Endothelial cell of umbilical vein (primary cell): ENCODE results near the gene COL17A1. TPM values are rescaled to one million over a fixed set of nuclear protein-coding genes. Genes with fewer than 3 reads are reported as not detected.

Experiments
- BruUV-seq: library from RNA; stranded (reverse); fragments of 400-500 nt; replicated peaks from 2 replicates; lab custom pipeline; 2021; lab: Mats Ljungman, UMichigan
- CTCF ChIA-PET: fragments of 300-600, 350-600 bp; sonication (Branson Sonifier 250); formaldehyde crosslinking; loops from one replicate; lab custom pipeline; 2021; ENCODE audit warnings: antibody characterized with exemption, inconsistent platforms; lab: Charles Lee
- POLR2A ChIA-PET: fragments of 300-600, 350-600 bp; sonication (Branson Sonifier 250); formaldehyde crosslinking; loops from one replicate; lab custom pipeline; 2021; ENCODE audit warnings: antibody characterized with exemption, inconsistent platforms; lab: Charles Lee
- DNase-seq: peaks from one replicate; pipeline ENCODE4 v3.0.0-alpha.2; 2011; ENCODE audit warnings: low read depth, low spot score
- FAIRE-seq: peaks from 2 replicates; lab custom pipeline; 2011; peaks lifted over from hg19 to GRCh38; lab: Jason Lieb, UNC
- H2AFZ ChIP-seq: 2 replicates; pipeline ENCODE4 v1.6.0; 2012; ENCODE audit warnings: low read depth, low read length, control low read depth, inconsistent platforms
- H3K27ac ChIP-seq: 2 replicates; pipeline ENCODE4 v1.5.1; 2011; ENCODE audit warnings: low read depth, mild to moderate bottlenecking, control low read depth, low read length, moderate library complexity; ENCODE audit not compliant: insufficient read depth
- H3K27me3 ChIP-seq, 2 experiments: 2 replicates each; pipeline versions ENCODE4 v1.6.0 to v1.6.1; 2011; ENCODE audit warnings: low read length in 2 of 2, mixed read lengths in 1 of 2; ENCODE audit not compliant: control insufficient read depth in 2 of 2, insufficient read depth in 2 of 2
- H3K36me3 ChIP-seq, 2 experiments: 2 replicates in 1 of 2; 3 replicates in 1 of 2; pipeline ENCODE4 v1.5.1; 2011; ENCODE audit warnings: low read length in 2 of 2, mild to moderate bottlenecking in 1 of 2, moderate library complexity in 1 of 2; ENCODE audit not compliant: control insufficient read depth in 2 of 2, insufficient read depth in 2 of 2; ENCODE audit errors: extremely low read depth in 1 of 2
- H3K4me1 ChIP-seq: 3 replicates; pipeline ENCODE4 v1.5.1; 2011; ENCODE audit warnings: mild to moderate bottlenecking, low read length; ENCODE audit not compliant: control insufficient read depth, insufficient read depth; ENCODE audit errors: extremely low read depth
- H3K4me2 ChIP-seq: 2 replicates; pipeline ENCODE4 v1.6.1; 2011; ENCODE audit warnings: low read length, control low read depth, mixed read lengths; ENCODE audit not compliant: insufficient read depth
- H3K4me3 ChIP-seq, 3 experiments: fragments of 200-600 bp in 1 of 3; sonication (generic), shearing (Covaris generic) in 1 of 3; replicated peaks in 1 of 3; 2 replicates each; pipeline ENCODE4 v1.5.1; 2011 to 2016; ENCODE audit warnings: control low read depth in 3 of 3, low read length in 3 of 3, mild to moderate bottlenecking in 2 of 3, inconsistent platforms in 1 of 3, low read depth in 1 of 3, moderate library complexity in 1 of 3; ENCODE audit not compliant: insufficient read depth in 1 of 3
- H3K79me2 ChIP-seq: 2 replicates; pipeline ENCODE4 v1.6.0; 2012; ENCODE audit warnings: low read length, inconsistent platforms; ENCODE audit not compliant: control insufficient read depth, insufficient read depth
- H3K9ac ChIP-seq: replicated peaks from 2 replicates; pipeline ENCODE3; 2011; ENCODE audit warnings: low read length, control low read depth; ENCODE audit not compliant: insufficient read depth; ENCODE audit errors: extremely low read depth
- H3K9me1 ChIP-seq: replicated peaks from 3 replicates; pipeline ENCODE4 v1.6.0; 2011; ENCODE audit warnings: mild to moderate bottlenecking, low read length; ENCODE audit not compliant: control insufficient read depth, insufficient read depth; ENCODE audit errors: extremely low read depth
- H3K9me3 ChIP-seq: replicated peaks from 2 replicates; pipeline ENCODE4 v1.5.1; 2012; ENCODE audit warnings: low read length, inconsistent platforms; ENCODE audit not compliant: control insufficient read depth, insufficient read depth
- H4K20me1 ChIP-seq: replicated peaks from 2 replicates; pipeline ENCODE3; 2011; ENCODE audit warnings: mild to moderate bottlenecking, low read length; ENCODE audit not compliant: control insufficient read depth, insufficient read depth; ENCODE audit errors: extremely low read depth
- CTCF ChIP-seq, 2 donors: IDR thresholded peaks; 1 replicate in 1 of 2; 2 replicates in 1 of 2; pipeline ENCODE4 v1.5.1; 2011; ENCODE audit warnings: low read length in 2 of 2, mild to moderate bottlenecking in 2 of 2, moderate library complexity in 2 of 2, control low read depth in 1 of 2, inconsistent platforms in 1 of 2, low read depth in 1 of 2; ENCODE audit not compliant: insufficient read depth in 1 of 2; ENCODE audit errors: extremely low read depth in 1 of 2
- FOS ChIP-seq: IDR thresholded peaks from 2 replicates; pipeline ENCODE4 v1.6.1; 2011; ENCODE audit warnings: mild to moderate bottlenecking, low read length, moderate library complexity, borderline replicate concordance; ENCODE audit not compliant: insufficient read depth
- JUN ChIP-seq: IDR thresholded peaks from 2 replicates; pipeline ENCODE4 v1.6.1; 2011; ENCODE audit warnings: borderline replicate concordance, low read depth; ENCODE audit not compliant: insufficient read length, insufficient read depth
- MYC ChIP-seq: IDR thresholded peaks from one replicate; pipeline ENCODE4 v1.6.1; 2011; ENCODE audit warnings: mild to moderate bottlenecking, low read depth, low read length
- POLR2A ChIP-seq: IDR thresholded peaks from 2 replicates; pipeline ENCODE4 v1.6.1; 2012; ENCODE audit warnings: low read depth, mild to moderate bottlenecking, control low read depth, low read length
- POLR2AphosphoS5 ChIP-seq: IDR thresholded peaks from 2 replicates; pipeline ENCODE4 v1.6.1; 2012; ENCODE audit warnings: low read depth, mild to moderate bottlenecking, control low read depth, low read length, moderate library complexity; ENCODE audit not compliant: insufficient read depth
- dilution Hi-C: fragments of 300-500 bp; cut with MboI; formaldehyde crosslinking; loops from one replicate; pipeline ENCODE4 v1.15.0; 2019; ENCODE audit warnings: low sequenced_read_pairs; ENCODE audit not compliant: extremely low pct_ligation_motif_present
- intact Hi-C: fragments of 100-400 bp; cut with micrococcal nuclease; formaldehyde crosslinking; loops from one replicate; pipeline ENCODE4 v1.10.0; 2022
- polyA plus RNA-seq, 4 experiments: library from polyadenylated mRNA; depleted of rRNA in 3 of 4; stranded (reverse) in 3 of 4; unstranded in 1 of 4; fragments of >200 nt; gene quantifications; 2 replicates each; pipeline versions ENCODE4 v1.2.1 to v1.2.3, GENCODE V29; 2011 to 2012; ENCODE audit warnings: missing spikeins in 1 of 4
- total RNA-seq: library from RNA; stranded (reverse); gene quantifications from 2 replicates; pipeline ENCODE4 v1.2.3, GENCODE V29; 2021

COL17A1 gene
- total and polyA plus RNA-seq, 2 donors (not counting 3 experiments of a cell fraction or from before 2014, with no cell fraction given) = 0.57 to 1.3 TPM

GRCh38 chr10:104045151-104046089 is 40.3 kb downstream of the COL17A1 start:
- FAIRE-seq (peak; percentile 82), DNase-seq (peak; percentile 76)
- no peak overlapping the region for H3K4me2 ChIP-seq
- BruUV-seq = no TSS peak
- no peaks in the 10 kb centered on the region for H3K79me2 ChIP-seq
- ChIA-PET CTCF (interaction anchor here (0.7 to 5.5 kb wide), 19 partner anchors 9 to 230 kb away, joined by 3 to 87 read pairs (median 6); partner anchors contain the start of gene SFR1), POLR2A (no interaction called here)
- peaks cover 17% of the 10 kb centered on the region for H3K4me1 ChIP-seq
- intact Hi-C loops (loop anchor here (1.0 to 10.0 kb wide), 9 partner anchors 35 to 305 kb away; partner anchors contain the start of genes GSTO1 and ITPRIP), dilution Hi-C loops (no loop called here)
- H3K27me3 ChIP-seq = no peaks in the 10 kb centered on the region
- H4K20me1 ChIP-seq = no peaks in the 10 kb centered on the region
- H3K27ac ChIP-seq = no peak overlapping the region
- no peak overlapping the region for H3K9ac ChIP-seq
- H2AFZ ChIP-seq = no peak overlapping the region
- TF ChIP-seq FOS = no peak
- TF ChIP-seq MYC = no peak
- peak; percentile 56 to 86 for TF ChIP-seq CTCF (IDR thresholded peaks at IDR 0.05; ENCODE audit: extremely low read depth in 1 of 2, insufficient read depth in 1 of 2, low read depth in 1 of 2, low read length in 2 of 2)
- no peak for TF ChIP-seq JUN
- no peak for TF ChIP-seq POLR2AphosphoS5
- no peak for TF ChIP-seq POLR2A
- no peak overlapping the region for H3K4me3 ChIP-seq
- no peaks in the 10 kb centered on the region for H3K36me3 ChIP-seq
- no peaks in the 10 kb centered on the region for H3K9me3 ChIP-seq
- H3K9me1 ChIP-seq = no peaks in the 10 kb centered on the region
